Measurements from ENCODE around the gene CCDC141.
"Not testable (repeated sequence)": the region's sequence is repeated elsewhere in the genome, so short reads cannot be mapped to it uniquely, and the experiment has no call there.

The CCDC141 gene

GRCh38 chr2:179057737-179058136 lies 7.8 kb upstream of the CCDC141 start:
- H3K4me3 ChIP-seq (ENCODE audit: low read depth, low read length) = no peak overlapping the region
- POLR2A ChIA-PET = no interaction called here
- CTCF ChIA-PET = no interaction called here
- DNase-seq (ENCODE audit: low read depth, low spot score) = no peak
- TF ChIP-seq CTCF (IDR thresholded peaks at IDR 0.05; ENCODE audit: insufficient read depth, low read length, missing control alignments) = no peak

GRCh38 chr2:179053568-179053967 lies 3.6 kb upstream of the CCDC141 start:
- POLR2A ChIA-PET; CTCF ChIA-PET; DNase-seq (ENCODE audit: low read depth, low spot score); H3K4me3 ChIP-seq (ENCODE audit: low read depth, low read length): not testable (repeated sequence)

- CTCF ChIA-PET = no interaction called here
- POLR2A ChIA-PET = no interaction called here
- no peak for DNase-seq (ENCODE audit: low read depth, low spot score)
- H3K4me3 ChIP-seq (ENCODE audit: low read depth, low read length) = no peak overlapping the region
- no peak for TF ChIP-seq CTCF (IDR thresholded peaks at IDR 0.05; ENCODE audit: insufficient read depth, low read length, missing control alignments)
These were observed 1.3 kb upstream of the CCDC141 start for GRCh38 chr2:179051250-179051649.

GRCh38 chr2:179050755-179051154 lies 818 bp upstream of the CCDC141 start:
- CTCF ChIA-PET = no interaction called here
- no peak for DNase-seq (ENCODE audit: low read depth, low spot score)
- no peak overlapping the region for H3K4me3 ChIP-seq (ENCODE audit: low read depth, low read length)
- POLR2A ChIA-PET = no interaction called here
- no peak for TF ChIP-seq CTCF (IDR thresholded peaks at IDR 0.05; ENCODE audit: insufficient read depth, low read length, missing control alignments)

- CTCF ChIA-PET = no interaction called here
- TF ChIP-seq CTCF (IDR thresholded peaks at IDR 0.05; ENCODE audit: insufficient read depth, low read length, missing control alignments) = no peak
- DNase-seq (ENCODE audit: low read depth, low spot score) = no peak
- POLR2A ChIA-PET = no interaction called here
- no peak overlapping the region for H3K4me3 ChIP-seq (ENCODE audit: low read depth, low read length)
These were observed 763 bp downstream of the CCDC141 start for GRCh38 chr2:179049203-179049545.

- H3K4me3 ChIP-seq (ENCODE audit: low read depth, low read length) = no peak overlapping the region
- POLR2A ChIA-PET = no interaction called here
- CTCF ChIA-PET = no interaction called here
- no peak for TF ChIP-seq CTCF (IDR thresholded peaks at IDR 0.05; ENCODE audit: insufficient read depth, low read length, missing control alignments)
- DNase-seq (ENCODE audit: low read depth, low spot score) = no peak
These were observed 1.8 kb downstream of the CCDC141 start for GRCh38 chr2:179048099-179048498.

GRCh38 chr2:179045602-179046001 lies 4.3 kb downstream of the CCDC141 start:
- CTCF ChIA-PET; POLR2A ChIA-PET; H3K4me3 ChIP-seq (ENCODE audit: low read depth, low read length); DNase-seq (ENCODE audit: low read depth, low spot score): not testable (repeated sequence)

GRCh38 chr2:179044500-179044899 lies 5.4 kb downstream of the CCDC141 start:
- no peak overlapping the region for H3K4me3 ChIP-seq (ENCODE audit: low read depth, low read length)
- no peak for TF ChIP-seq CTCF (IDR thresholded peaks at IDR 0.05; ENCODE audit: insufficient read depth, low read length, missing control alignments)
- no peak for DNase-seq (ENCODE audit: low read depth, low spot score)
- CTCF ChIA-PET = no interaction called here
- POLR2A ChIA-PET = no interaction called here
